GM06990 (cell line): ENCODE results near the gene RHBDF2.

Experiments used
- DNase-seq: peaks from one replicate; pipeline ENCODE4 v3.0.0-alpha.2; 2011; ENCODE audit not compliant: insufficient read length; ENCODE audit errors: extremely low read depth
- H3K27me3 ChIP-seq: replicated peaks from 2 replicates; pipeline ENCODE4 v1.6.0; 2011; ENCODE audit warnings: low read length; ENCODE audit not compliant: control insufficient read depth, insufficient read depth
- H3K36me3 ChIP-seq: 2 replicates; pipeline ENCODE4 v1.5.1; 2011; ENCODE audit warnings: low read length; ENCODE audit not compliant: control insufficient read depth, insufficient read depth
- H3K4me3 ChIP-seq: replicated peaks from 2 replicates; pipeline ENCODE4 v1.5.1; 2011; ENCODE audit warnings: low read depth, mild to moderate bottlenecking, control low read depth, low read length
- TF ChIP-seq, protein P1 (sequence below): IDR thresholded peaks from 2 replicates; pipeline ENCODE4 v1.5.1; 2011; ENCODE audit warnings: low read length, control low read depth, mild to moderate bottlenecking, inconsistent platforms; ENCODE audit not compliant: insufficient read depth, poor library complexity, severe bottlenecking

RHBDF2 gene

DNA sequence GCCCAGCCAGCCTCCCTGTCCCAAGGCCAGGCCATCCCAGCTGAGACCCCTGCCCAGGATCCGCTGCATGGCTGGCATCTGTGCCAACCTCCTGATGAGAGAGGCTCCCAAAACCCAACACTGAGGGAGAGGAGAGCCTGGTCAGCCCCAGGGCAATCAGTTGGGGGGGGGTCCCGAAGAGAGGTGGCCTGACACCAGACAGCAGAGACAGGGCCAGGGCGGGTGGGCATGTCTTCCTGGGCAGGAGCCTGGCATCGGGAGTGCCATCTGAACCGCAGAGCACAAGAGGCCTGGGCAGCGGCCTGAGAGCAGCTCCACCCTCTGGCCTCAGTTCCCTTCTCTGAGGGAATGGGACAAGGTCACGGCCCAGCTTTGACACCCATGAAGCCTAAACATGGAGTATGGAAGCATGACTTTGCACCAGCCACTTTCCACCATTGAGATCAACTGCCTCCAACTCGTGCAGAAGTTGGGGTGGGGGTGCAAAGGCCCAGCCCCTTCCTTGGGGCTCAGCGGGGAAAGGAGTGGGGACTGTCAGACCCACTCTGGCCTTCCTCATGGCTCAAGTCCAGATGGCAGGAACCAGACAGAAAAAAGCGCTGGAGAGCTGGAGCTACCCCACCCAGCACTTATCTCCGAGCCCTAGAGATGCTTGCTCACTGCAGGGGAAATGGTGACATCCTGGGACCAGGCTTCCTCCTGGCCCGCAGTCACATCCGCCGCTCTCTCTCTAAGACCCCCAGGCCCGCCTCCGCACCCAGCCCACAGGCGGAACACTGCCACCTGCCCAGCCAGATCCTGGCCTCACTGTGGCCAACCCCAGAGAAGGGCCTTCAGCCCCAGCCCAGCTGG, 9.7 kb downstream of the RHBDF2 start:
- H3K36me3 ChIP-seq: peaks cover 4% of the 10 kb centered on the region
- no peak for DNase-seq
- TF ChIP-seq, protein P1, sequence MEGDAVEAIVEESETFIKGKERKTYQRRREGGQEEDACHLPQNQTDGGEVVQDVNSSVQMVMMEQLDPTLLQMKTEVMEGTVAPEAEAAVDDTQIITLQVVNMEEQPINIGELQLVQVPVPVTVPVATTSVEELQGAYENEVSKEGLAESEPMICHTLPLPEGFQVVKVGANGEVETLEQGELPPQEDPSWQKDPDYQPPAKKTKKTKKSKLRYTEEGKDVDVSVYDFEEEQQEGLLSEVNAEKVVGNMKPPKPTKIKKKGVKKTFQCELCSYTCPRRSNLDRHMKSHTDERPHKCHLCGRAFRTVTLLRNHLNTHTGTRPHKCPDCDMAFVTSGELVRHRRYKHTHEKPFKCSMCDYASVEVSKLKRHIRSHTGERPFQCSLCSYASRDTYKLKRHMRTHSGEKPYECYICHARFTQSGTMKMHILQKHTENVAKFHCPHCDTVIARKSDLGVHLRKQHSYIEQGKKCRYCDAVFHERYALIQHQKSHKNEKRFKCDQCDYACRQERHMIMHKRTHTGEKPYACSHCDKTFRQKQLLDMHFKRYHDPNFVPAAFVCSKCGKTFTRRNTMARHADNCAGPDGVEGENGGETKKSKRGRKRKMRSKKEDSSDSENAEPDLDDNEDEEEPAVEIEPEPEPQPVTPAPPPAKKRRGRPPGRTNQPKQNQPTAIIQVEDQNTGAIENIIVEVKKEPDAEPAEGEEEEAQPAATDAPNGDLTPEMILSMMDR: no peak
- no peaks in the 10 kb centered on the region for H3K27me3 ChIP-seq
- H3K4me3 ChIP-seq: no peak overlapping the region

DNA sequence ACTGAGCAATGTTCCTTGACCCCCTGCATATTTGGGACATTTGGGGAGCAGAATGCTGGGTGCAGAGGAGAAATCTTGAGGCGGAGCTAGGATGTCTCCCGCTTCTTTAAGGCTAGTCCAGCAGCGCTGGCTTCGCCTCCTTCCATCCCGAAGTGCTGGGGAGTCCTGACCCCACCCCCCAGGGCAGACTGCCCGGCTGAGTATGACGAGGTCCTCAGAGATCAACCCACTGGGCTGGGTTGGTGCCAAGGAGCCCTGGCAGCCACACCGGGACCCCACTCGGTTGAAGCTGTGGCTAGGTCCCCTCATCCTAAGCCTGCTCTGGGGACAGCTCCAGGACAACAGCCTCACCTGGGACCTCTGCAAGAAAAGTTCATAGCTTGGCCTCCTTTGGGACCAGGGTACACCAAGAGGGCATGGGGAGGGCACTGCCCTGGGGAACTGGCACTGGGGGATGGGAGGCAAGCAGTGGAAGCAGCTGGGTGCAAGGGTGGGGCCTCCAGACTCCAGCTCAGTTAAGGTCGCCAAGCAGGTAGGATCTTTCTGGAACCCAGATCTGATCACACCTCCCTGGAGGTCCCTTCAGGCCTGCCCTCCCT, 11.0 kb downstream of the RHBDF2 start:
- Histone ChIP-seq H3K4me3 (no peak overlapping the region), H3K27me3 (no peaks in the 10 kb centered on the region), H3K36me3 (peaks cover 4% of the 10 kb centered on the region)
- TF ChIP-seq, protein P1: no peak
- no peak for DNase-seq

DNA sequence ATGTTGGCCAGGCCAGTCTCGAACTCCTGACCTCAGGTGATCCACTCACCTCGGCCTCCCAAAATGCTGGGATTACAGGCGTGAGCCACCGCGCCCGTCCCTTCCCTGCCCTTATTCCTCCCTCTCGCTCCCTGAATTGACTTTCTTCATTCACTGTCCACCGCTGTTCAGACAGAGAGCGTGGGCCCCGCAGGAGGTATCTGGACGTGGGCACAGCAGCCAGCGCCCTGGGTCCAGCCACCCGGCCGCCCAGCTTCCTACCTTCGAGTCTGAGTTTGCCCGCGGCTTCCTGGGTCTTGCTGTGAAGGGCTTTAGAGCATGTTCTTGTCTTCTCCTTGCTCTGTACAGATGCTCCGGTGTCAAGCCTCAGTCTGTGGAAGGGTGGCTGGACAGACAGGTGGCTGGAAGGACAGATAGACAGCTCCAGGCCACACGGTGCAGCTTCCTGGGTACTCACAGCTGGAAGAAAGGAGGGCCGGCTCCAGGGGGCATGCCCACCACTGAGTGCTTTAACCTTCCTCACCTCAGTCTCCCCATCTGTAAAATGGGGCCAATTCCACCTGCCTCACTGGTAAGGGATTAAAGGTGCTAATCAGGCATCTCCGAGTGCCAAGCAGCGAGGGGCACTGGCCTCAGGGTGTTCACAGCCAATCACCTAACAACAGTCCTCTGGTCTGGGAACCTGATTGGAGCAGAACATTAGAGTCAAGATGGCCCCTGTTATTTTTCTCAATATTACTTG, 13.6 kb downstream of the RHBDF2 start:
- no peak overlapping the region for H3K4me3 ChIP-seq
- H3K27me3 ChIP-seq: no peaks in the 10 kb centered on the region
- DNase-seq: no peak
- TF ChIP-seq, protein P1: no peak
- peaks cover 4% of the 10 kb centered on the region for H3K36me3 ChIP-seq

DNA sequence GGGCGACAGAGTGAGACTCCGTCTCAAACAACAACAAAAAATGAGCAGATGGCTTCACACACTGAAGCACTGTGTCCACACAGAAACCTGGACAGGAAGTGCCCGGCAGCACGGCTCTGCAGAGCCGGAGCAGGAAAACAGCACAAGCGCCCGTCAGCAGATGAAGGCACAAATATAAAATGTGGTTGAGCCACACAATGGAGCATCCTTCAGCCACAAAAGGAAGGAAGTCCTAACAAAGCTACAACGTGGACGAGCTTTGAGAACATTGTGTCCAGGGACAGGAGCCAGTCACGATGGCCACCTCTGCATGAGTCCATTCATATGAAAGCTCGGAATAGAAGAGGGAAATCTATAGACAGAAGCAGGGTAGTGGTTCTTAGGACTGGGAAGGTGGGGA, 15.7 kb downstream of the RHBDF2 start:
- TF ChIP-seq, protein P1: no peak
- H3K4me3 ChIP-seq: no peak overlapping the region
- H3K36me3 ChIP-seq: peaks cover 4% of the 10 kb centered on the region
- no peaks in the 10 kb centered on the region for H3K27me3 ChIP-seq
- no peak for DNase-seq

DNA sequence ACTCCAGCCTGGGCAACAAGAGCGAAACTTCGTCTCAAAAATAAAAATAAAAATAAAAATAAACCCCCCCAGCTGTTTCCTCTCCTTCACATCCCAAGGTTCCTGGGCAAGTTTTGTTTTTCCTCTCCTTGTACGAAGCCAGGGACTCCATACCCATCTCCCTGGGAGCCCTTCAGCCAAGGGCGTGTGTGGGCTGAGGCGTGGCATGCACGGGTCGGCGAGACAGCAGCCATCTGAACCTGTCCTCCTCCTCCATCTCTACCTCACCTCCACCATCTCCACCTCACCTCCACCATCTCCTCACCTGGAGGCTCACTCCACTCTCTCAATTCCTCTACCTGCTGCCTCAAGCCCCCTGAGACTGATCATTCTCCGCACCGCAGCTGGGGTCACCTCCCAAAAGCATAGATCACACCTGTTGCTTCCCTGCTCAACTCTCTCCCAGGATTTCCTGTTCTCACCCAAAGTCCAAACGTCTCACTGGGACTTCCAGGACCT, 16.9 kb downstream of the RHBDF2 start:
- no peak overlapping the region for H3K4me3 ChIP-seq
- DNase-seq: no peak
- TF ChIP-seq, protein P1: no peak
- no peaks in the 10 kb centered on the region for H3K27me3 ChIP-seq
- H3K36me3 ChIP-seq: peaks cover 9% of the 10 kb centered on the region
